Measurements from ENCODE around the gene ATP9A.
"Not testable (repeated sequence)": the region's sequence is repeated elsewhere in the genome, so short reads cannot be mapped to it uniquely, and the experiment has no call there.

Gene ATP9A

GRCh38 chr20:51738877-51739447, 29.2 kb downstream of the ATP9A start:
- H2AFZ ChIP-seq (ENCODE audit: low read depth, low read length) = no peak overlapping the region
- H3K36me3 ChIP-seq (ENCODE audit: insufficient read depth, low read length) = no peaks in the 10 kb centered on the region
- H3K9me3 ChIP-seq (ENCODE audit: low read length) = no peaks in the 10 kb centered on the region
- no peak overlapping the region for H3K4me3 ChIP-seq (ENCODE audit: low read length)
- H3K27me3 ChIP-seq (ENCODE audit: insufficient read depth, low read length) = no peaks in the 10 kb centered on the region
- no peaks in the 10 kb centered on the region for H3K4me1 ChIP-seq (ENCODE audit: insufficient read depth, low read length)

DNA sequence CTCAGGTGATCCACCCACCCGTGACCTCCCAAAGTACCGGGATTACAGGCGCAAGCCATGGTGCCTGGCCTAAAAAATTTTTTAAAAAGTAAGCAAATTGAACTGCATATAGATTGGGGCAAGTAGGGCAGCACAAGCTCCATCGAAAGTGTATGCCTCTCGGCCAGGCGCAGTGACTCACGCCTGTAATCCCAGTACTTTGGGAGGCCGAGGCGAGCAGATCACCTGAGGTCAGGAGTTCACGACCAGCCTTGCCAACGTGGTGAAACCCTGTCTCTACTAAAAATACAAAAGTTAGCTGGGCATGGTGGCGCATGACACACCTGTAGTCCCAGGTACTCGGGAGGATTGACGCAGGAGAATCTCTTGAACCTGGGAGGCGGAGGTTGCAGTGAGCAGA, 29.9 kb downstream of the ATP9A start:
- H3K36me3 ChIP-seq (ENCODE audit: insufficient read depth, low read length); H2AFZ ChIP-seq (ENCODE audit: low read depth, low read length); H3K4me3 ChIP-seq (ENCODE audit: low read length); H3K4me1 ChIP-seq (ENCODE audit: insufficient read depth, low read length); H3K27me3 ChIP-seq (ENCODE audit: insufficient read depth, low read length); H3K9me3 ChIP-seq (ENCODE audit: low read length): not testable (repeated sequence)

DNA sequence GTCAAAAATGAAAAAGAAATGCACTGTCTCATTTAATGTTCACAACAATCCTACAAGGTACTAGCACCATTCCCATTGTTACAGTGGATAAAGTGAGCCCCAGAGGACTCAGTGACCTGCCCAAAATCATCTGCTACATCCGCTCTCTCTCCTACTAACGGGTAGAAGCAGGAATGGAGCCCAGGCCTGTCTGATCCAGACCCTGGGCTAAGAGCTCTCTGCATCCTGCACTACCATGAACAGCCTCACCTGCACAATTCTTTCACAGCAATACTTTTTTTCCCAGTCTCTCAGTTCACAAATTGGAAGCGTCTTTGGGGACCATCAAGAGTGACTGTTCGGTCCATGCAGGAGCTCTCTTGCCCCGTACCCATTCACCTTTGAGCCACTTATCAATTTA, 31.2 kb downstream of the ATP9A start:
- H3K36me3 ChIP-seq (ENCODE audit: insufficient read depth, low read length) = no peaks in the 10 kb centered on the region
- no peaks in the 10 kb centered on the region for H3K9me3 ChIP-seq (ENCODE audit: low read length)
- H3K4me1 ChIP-seq (ENCODE audit: insufficient read depth, low read length) = no peaks in the 10 kb centered on the region
- H2AFZ ChIP-seq (ENCODE audit: low read depth, low read length) = no peak overlapping the region
- H3K27me3 ChIP-seq (ENCODE audit: insufficient read depth, low read length) = no peaks in the 10 kb centered on the region
- H3K4me3 ChIP-seq (ENCODE audit: low read length) = no peak overlapping the region

- peaks cover 3% of the 10 kb centered on the region for H3K4me1 ChIP-seq (ENCODE audit: insufficient read depth, low read length)
- no peaks in the 10 kb centered on the region for H3K9me3 ChIP-seq (ENCODE audit: low read length)
- H3K27me3 ChIP-seq (ENCODE audit: insufficient read depth, low read length) = no peaks in the 10 kb centered on the region
- H3K36me3 ChIP-seq (ENCODE audit: insufficient read depth, low read length) = no peaks in the 10 kb centered on the region
- no peak overlapping the region for H2AFZ ChIP-seq (ENCODE audit: low read depth, low read length)
- no peak overlapping the region for H3K4me3 ChIP-seq (ENCODE audit: low read length)
Measured at GRCh38 chr20:51735728-51736600, 32.2 kb downstream of the ATP9A start.

DNA sequence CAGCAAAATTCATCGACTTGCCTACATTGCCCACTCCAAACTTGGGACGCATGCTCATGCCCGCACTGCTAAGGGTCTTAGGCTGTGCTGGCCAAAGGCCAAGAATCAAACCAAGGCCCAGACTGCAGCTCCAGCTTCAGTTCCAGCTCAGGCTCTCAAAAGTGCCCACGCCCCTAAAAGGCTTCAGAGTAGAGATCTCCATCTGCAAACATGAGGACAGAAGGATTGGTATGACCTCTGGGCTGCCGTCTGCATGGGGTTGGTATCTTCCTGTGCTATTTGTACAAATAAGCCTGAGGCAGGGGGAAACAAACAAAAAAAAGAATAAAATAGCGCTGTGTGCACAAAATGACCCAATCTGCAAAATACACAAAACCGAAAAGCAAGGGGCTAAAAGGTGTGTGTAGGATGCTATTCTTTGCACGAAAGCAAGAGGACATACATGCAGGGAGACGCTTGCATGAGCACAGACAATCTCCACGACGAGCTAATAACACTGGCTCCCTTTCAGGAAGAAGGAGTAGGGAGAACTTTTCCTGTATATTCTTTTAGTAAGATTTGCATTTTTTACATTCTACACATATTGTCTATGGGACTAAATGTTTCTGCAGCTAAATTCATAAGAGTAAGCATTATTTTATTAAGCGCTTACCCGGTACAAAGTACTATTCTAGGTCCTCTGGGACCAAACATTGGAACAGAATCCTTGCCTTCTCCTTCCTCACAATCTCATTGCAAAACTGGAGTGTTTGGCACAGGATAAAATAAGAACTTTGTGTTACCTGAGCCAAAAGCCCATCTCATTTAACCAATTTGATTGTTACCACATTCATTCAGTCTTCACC, 33.1 kb downstream of the ATP9A start:
- H3K4me1 ChIP-seq (ENCODE audit: insufficient read depth, low read length) = peaks cover 3% of the 10 kb centered on the region

DNA sequence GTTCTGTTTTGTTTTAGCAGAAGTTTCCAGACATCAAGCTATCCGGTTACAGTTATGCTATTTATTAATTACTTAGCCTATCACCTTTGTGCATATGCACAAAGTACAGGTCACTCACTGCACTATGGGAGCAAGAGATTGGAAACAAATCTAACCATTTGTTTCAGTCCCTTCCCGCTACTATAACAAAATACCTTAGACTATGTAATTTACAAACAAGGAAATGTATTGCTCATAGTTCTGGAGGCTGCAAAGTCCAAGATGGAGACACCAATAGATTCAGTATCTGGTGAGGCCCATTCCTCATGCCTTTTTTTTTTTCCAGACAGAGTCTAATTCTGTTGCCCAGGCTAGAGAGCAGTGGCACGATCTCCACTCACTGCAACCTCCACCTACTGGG, 35.1 kb downstream of the ATP9A start:
- no peak overlapping the region for H3K4me3 ChIP-seq (ENCODE audit: low read length)
- no peak overlapping the region for H2AFZ ChIP-seq (ENCODE audit: low read depth, low read length)
- H3K4me1 ChIP-seq (ENCODE audit: insufficient read depth, low read length) = peaks cover 3% of the 10 kb centered on the region
- no peaks in the 10 kb centered on the region for H3K36me3 ChIP-seq (ENCODE audit: insufficient read depth, low read length)
- H3K27me3 ChIP-seq (ENCODE audit: insufficient read depth, low read length) = no peaks in the 10 kb centered on the region
- no peaks in the 10 kb centered on the region for H3K9me3 ChIP-seq (ENCODE audit: low read length)

More for the DNA sequence above, 33.1 kb downstream of the ATP9A start:
- Histone ChIP-seq H3K9me3 (ENCODE audit: low read length) (no peaks in the 10 kb centered on the region), H3K4me3 (ENCODE audit: low read length) (no peak overlapping the region), H3K27me3 (ENCODE audit: insufficient read depth, low read length) (no peaks in the 10 kb centered on the region), H3K36me3 (ENCODE audit: insufficient read depth, low read length) (no peaks in the 10 kb centered on the region), H2AFZ (ENCODE audit: low read depth, low read length) (no peak overlapping the region)

DNA sequence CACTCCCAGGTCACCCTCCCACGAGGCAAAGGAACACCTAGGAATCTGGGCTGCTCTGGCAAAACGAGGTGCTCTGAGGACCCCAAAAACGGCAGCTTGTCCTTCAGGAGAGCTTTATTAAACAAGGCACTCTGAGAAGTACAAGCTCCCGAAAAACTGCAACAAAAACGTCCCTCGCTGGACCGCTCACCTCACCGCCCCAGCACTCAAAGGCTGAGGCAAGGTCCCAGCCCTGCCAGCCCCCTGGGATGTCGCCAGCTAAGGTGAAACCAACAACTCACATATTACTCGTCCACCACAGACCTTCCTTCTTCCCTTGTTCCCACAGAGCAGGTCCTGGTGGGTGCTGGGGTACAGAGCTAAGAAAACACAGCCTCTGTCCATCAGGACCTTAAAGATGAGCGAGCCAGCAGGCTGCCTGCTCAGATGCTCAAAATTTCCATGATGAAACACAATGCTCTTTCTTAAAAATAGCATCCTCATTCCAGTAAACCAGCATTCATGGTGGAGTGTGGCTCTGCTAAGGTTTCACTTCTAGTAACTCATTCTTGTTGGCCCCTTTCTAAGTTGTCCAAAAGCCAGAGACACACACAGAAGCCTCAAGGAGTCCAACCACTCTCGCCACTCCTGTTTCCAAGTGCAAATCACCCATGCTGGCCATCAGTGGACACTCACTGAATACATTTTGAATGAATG, 35.9 kb downstream of the ATP9A start:
- Histone ChIP-seq H3K4me3 (ENCODE audit: low read length) (no peak overlapping the region), H3K36me3 (ENCODE audit: insufficient read depth, low read length) (no peaks in the 10 kb centered on the region), H3K9me3 (ENCODE audit: low read length) (no peaks in the 10 kb centered on the region), H3K27me3 (ENCODE audit: insufficient read depth, low read length) (no peaks in the 10 kb centered on the region), H2AFZ (ENCODE audit: low read depth, low read length) (no peak overlapping the region), H3K4me1 (ENCODE audit: insufficient read depth, low read length) (peaks cover 3% of the 10 kb centered on the region)

DNA sequence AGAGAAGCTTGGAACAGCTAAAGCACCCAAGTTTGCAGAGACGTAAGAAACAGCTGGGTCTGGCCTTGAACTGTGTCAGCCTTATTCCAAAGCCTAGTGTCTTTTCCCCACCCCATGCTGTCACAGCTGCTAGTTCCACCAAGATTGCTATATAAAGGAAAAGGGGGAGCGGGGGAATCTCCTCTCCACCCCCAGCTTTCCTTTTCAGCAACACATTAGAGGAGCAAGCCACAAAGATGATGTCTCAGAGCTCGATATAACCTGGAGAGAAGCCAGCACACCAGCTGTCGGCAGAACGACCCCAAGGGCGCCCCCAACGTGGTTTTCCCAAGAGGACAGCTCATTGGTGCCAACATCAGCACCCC, 36.5 kb downstream of the ATP9A start:
- peaks cover 3% of the 10 kb centered on the region for H3K4me1 ChIP-seq (ENCODE audit: insufficient read depth, low read length)
- no peaks in the 10 kb centered on the region for H3K9me3 ChIP-seq (ENCODE audit: low read length)
- no peaks in the 10 kb centered on the region for H3K27me3 ChIP-seq (ENCODE audit: insufficient read depth, low read length)
- no peak overlapping the region for H2AFZ ChIP-seq (ENCODE audit: low read depth, low read length)
- no peaks in the 10 kb centered on the region for H3K36me3 ChIP-seq (ENCODE audit: insufficient read depth, low read length)
- H3K4me3 ChIP-seq (ENCODE audit: low read length) = no peak overlapping the region

GRCh38 chr20:51729771-51730170, 38.4 kb downstream of the ATP9A start:
- H2AFZ ChIP-seq (ENCODE audit: low read depth, low read length) = no peak overlapping the region
- no peak overlapping the region for H3K4me3 ChIP-seq (ENCODE audit: low read length)
- peaks cover 14% of the 10 kb centered on the region for H3K36me3 ChIP-seq (ENCODE audit: insufficient read depth, low read length)
- H3K9me3 ChIP-seq (ENCODE audit: low read length) = no peaks in the 10 kb centered on the region
- no peaks in the 10 kb centered on the region for H3K27me3 ChIP-seq (ENCODE audit: insufficient read depth, low read length)
- peaks cover 3% of the 10 kb centered on the region for H3K4me1 ChIP-seq (ENCODE audit: insufficient read depth, low read length)

DNA sequence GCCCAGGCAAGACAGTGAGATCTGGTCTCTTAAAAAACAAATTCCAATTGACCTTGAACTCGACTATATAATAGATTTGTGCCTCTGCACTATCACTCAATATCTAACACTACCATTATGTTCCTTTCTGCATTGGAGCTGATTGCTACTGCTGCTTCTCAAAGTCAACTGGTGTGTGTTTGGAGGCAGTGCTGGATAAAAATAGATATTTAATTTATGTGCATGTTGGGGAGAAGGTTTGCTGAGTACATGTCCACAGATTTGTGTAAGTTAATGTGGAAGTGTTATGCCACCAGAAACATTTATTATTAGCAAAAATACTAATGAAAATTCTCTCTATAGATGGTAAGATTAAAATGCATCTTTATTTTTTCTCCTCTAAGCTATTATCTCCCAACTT, 39.5 kb downstream of the ATP9A start:
- no peaks in the 10 kb centered on the region for H3K27me3 ChIP-seq (ENCODE audit: insufficient read depth, low read length)

GRCh38 chr20:51727872-51728271, 40.3 kb downstream of the ATP9A start:
- Histone ChIP-seq H2AFZ (ENCODE audit: low read depth, low read length) (no peak overlapping the region), H3K4me1 (ENCODE audit: insufficient read depth, low read length) (peaks cover 3% of the 10 kb centered on the region), H3K9me3 (ENCODE audit: low read length) (no peaks in the 10 kb centered on the region), H3K36me3 (ENCODE audit: insufficient read depth, low read length) (peaks cover 26% of the 10 kb centered on the region), H3K27me3 (ENCODE audit: insufficient read depth, low read length) (no peaks in the 10 kb centered on the region), H3K4me3 (ENCODE audit: low read length) (no peak overlapping the region)

More for the DNA sequence above, 39.5 kb downstream of the ATP9A start:
- peaks cover 22% of the 10 kb centered on the region for H3K36me3 ChIP-seq (ENCODE audit: insufficient read depth, low read length)
- H3K4me3 ChIP-seq (ENCODE audit: low read length) = no peak overlapping the region
- H3K9me3 ChIP-seq (ENCODE audit: low read length) = no peaks in the 10 kb centered on the region
- no peak overlapping the region for H2AFZ ChIP-seq (ENCODE audit: low read depth, low read length)
- peaks cover 3% of the 10 kb centered on the region for H3K4me1 ChIP-seq (ENCODE audit: insufficient read depth, low read length)

DNA sequence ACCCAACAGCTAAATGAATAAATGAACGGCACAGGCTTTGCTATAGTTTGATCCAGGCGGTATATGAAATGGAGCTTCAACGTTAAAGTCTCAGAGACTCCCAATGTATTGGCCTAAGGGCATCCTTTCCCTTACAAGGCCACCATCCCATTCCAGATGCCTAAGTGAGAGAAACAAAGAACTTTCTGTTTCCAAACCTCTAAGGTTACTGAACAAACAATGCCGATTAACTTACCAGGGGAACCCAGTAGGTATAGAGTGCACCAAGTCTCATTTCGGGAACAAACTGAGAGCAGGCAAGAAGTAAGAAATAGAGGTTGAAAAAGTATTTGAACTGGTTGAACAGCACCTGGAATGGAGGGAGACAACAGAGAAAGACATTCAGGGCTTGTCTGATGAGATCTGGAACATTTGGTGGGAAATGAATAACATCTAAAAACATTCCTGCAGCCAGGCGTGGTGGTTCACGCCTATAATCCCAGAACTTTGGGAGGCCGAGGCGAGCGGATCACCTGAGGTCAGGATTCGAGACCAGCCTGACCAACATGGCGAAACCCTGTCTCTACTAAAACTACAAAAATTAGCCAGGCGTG, 42.5 kb downstream of the ATP9A start:
- Histone ChIP-seq H3K4me1 (ENCODE audit: insufficient read depth, low read length) (no peaks in the 10 kb centered on the region), H3K27me3 (ENCODE audit: insufficient read depth, low read length) (no peaks in the 10 kb centered on the region), H3K9me3 (ENCODE audit: low read length) (no peaks in the 10 kb centered on the region), H2AFZ (ENCODE audit: low read depth, low read length) (no peak overlapping the region), H3K36me3 (ENCODE audit: insufficient read depth, low read length) (peaks cover 30% of the 10 kb centered on the region), H3K4me3 (ENCODE audit: low read length) (no peak overlapping the region)

Data from neuron (in vitro differentiated cells).